Globus pallidus (tissue), 1 donor: ENCODE measurements around the gene AAMDC.

Source experiments
- DNase-seq: peaks from one replicate; pipeline ENCODE4 v3.0.0-alpha.2; 2015; ENCODE audit warnings: low spot score

AAMDC gene

DNA sequence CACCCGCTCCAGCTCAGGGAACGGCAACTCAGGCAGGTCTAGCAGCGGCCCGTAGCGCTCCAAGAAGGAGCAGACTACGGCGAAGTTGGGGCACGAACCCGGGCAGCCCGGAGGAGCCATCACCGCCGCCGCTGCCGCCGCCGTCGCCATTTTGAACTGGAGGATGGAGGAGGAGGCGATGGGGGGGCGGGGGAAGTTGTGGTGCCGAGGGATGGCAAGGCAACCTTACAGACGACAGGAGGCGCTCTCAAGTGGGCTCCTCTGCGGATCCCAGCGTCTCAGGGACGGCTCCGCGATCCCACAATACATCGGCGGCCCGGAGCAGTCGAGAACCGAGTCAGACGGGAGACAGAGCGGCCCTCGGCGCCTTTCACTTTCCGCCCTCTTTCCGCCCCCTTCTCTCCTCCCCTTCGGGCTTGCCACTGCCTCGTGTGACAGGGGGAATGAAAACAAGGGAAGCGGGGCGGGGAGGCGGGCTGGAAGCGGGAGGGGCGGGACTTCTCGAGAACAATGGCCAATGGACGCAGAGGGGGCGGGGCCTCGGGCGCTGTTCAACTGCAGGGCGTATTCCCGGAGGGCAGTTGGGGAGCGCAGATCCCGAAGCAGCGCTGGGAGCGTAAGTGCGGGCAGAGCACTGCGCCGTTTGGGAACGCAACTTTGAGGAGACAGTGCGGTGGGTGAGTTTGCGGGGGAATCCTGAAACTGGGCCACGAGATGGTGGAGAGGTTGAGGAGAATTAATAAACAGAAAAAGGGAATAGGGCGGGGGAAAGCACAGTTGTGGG lies at the start of gene AAMDC, which contains the start of gene RSF1:
Gene AAMDC, plus strand, starts transcription at position 580 of the 784 bp plus-strand sequence. CDS start 21,353 bp downstream, outside the sequence.
Gene RSF1, minus strand, starts transcription at position 158 of the 784 bp plus-strand sequence. Its CDS starts 8 bp downstream, at position 150.
- peak; percentile 99 for DNase-seq

DNA sequence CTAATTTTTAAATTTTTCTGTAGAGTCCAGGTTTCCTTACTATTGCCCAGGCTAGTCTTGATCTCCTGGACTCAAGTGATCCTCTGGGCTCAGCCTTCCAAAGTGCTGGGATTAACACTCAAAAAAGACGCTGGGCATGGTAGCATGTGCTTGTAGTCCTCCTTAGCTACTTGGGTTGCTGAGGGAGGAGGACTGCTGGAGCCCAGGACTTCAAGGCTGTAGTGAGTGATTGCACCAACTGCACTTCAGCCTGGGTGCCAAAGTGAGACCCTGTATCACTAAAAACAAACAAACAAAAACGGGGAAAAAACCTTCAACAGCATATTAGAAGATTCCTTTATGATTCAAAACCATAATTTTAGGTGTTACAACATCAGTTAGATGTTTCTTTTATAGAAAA lies 45.0 kb upstream of the AAMDC start:
- DNase-seq: no peak

DNA sequence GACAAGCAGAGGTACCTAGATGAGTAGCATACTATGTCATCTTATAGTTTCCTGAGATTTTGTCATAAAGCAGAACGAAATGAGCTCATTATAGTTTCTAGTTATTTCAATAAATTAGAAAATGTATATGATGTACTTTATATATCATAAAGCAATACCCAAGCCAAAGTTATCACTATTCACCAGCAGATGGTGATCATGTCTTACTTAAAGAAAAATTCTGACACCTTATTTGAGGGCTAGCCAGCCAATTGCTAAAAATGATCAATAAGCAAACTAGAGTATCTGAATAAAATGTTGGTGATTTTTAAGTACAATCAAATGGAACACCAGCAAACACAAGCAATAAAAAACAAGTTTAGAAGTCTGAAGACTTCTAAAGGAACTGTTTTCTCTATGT lies 44.5 kb upstream of the AAMDC start:
- DNase-seq: no peak

DNA sequence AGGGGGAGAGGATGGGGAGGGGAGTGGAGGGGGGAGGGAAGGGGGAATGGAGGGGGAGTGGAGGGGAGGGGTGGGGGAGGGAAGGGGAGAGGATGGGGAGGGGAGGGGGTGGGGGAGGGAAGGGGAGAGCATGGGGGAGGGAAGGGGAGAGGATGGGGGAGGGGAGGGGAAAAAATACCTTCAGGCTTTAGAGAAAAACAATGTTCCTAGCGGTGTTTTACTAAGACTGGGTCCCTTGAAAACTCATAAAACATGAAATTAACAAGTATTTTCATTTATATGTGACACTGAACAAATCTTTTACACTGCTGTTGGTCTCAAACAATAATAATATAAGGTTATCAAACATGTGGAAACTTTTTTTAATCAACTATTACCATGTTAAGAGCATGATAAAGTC lies 42.8 kb upstream of the AAMDC start:
- no peak for DNase-seq

DNA sequence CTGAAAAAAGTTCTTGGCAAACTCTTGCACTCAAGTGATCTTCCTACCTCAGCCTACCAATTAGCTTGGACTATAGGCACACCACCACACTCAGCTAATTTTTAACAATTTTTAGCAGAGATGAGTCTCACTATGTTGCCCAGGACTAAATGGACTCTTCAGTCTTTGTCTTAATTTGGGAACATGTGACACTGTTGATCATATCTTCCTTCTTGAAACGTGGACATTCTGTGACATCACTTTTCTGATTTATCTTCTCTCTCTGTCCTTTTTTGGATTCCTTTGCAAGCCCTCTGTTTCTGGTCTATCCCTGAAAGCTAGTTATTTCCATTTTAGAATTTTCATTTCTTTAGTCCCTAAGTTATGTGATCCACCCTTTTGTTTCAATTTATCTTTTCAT lies 42.4 kb upstream of the AAMDC start:
- no peak for DNase-seq

DNA sequence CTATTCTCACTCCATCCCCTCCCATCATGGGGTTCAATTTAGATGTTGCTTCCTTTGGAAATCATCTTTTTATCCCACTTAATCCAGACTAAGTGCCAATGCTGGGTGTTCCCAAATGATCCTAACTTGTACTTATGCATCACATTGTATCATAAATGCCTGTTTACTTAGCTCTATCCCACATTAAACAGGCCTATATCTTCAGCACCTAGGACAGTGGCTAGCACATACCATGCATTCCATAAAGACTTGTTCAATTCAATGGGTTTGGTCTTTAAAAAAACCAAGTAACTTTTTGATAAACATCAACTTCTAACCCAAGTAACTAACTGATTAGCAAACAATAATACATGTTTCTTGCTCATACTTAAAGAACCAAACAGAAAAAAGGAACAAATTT lies 41.0 kb upstream of the AAMDC start:
- DNase-seq: no peak

DNA sequence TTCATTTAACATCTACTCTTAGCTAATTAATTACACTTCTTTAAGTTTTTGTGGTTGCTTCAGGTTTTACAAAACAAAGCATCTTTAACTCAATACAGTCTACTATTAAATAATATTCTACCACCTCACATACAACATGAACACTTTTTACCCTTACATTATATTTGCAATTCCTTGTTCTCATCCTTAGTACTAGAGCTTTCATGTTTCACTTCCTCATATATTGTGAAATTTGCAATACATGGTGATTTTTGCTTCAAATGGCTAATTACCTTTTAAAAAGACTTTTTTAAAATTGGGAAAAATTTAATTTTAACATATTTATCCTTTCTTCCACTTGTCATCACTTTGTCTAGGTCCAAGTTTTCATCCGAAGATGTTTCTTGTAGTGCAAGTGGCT lies 37.9 kb upstream of the AAMDC start:
- DNase-seq: no peak

DNA sequence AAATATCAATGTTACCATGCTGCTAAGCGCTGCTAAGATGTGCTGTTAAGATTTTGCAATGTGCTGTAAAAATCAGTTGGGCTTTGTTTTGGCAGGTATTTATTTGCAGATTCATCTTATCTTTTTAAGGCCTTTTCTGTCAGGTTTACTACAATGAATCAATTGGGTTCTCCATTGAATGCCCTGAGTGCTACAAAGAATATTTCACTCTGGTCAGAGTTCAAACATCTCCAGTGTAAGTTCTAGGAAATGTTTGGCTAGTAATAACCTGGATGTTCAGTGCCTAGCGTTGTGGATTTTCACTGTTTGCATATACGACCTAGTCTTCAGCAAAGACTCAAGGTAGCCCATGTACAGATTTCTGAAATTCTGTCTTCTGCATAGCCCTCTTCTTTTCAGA lies 36.4 kb upstream of the AAMDC start:
- no peak for DNase-seq

DNA sequence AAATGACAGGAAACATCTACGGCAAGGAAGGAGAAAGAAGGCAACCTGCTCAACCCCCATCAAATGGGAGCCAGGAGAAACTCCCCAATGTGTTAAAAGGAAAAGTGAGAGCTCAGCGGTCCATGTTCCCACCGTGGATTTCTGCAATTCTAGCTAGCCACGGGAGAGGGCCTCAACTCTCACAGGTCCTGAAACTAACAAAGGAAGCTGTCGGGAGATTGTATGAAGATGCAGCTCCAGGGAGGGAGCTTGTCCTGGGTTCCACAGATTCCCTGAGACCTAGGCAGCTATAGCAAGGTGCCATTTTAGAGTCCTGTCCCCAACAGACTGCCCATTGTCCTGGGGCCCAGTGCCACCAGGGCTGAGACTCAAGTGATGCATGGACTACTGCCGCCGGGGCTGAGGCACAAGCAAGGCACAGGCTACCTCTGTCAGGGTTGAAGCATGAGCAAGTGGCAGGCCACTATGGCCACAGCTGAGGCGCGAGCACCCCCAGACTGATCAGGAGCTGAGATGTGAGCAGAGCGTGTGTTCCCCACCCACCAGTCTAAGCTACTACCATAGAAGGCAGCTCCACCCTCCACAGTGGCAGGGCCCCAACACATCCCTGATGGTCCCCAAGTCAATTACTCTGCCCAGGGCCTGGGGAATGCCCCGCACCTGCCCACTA lies 31.7 kb upstream of the AAMDC start:
- DNase-seq: no peak

DNA sequence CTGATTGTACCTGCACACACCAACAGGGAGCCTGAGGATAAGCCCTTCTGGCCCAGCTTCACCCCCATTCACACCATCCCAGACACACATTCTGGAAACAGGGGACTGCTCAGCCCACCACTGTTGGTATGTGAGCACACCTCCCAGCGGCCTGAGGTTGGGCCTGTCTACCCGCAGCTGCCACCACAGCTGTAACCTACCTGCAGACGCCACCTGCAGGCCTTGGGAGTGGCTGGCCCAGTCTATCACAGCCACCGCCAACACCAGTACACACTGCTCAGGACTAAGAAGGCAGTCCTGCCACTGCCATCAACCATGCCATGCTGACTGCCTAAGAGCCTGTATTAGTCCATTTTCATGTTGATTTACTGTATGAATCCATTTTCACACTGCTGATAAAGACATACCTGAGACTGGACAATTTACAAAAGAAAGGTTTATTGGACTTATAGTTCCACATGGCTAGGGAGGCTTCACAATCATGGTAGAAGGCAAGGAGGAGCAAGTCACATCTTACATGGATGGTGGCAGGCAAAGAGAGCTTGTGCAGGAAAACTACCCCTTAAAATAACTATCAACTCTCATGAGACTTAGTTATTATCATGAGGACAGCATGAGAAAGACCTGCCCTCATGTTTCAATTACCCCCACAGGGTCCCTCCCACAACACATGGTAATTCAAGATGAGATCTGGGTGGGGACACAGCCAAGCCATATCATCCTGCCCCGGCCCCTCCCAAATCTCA lies 31.0 kb upstream of the AAMDC start:
- DNase-seq: no peak

DNA sequence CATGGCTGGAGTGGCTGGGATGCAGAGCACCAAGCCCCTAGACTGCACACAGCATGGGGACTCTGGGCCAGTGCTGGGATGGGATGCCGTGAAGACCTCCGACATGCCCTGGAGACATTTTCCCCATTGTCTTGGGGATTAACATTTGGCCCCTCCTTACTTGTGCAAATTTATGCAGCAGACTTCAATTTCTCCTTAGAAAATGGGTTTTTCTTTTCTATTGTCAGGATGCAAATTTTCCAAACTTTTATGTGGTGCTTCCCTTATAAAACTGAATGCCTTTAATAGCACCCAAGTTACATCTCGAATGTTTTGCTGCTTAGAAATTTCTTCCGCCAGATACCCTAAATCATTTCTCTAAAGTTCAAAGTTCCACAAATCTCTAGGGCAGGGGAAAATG lies 29.6 kb upstream of the AAMDC start:
- no peak for DNase-seq

DNA sequence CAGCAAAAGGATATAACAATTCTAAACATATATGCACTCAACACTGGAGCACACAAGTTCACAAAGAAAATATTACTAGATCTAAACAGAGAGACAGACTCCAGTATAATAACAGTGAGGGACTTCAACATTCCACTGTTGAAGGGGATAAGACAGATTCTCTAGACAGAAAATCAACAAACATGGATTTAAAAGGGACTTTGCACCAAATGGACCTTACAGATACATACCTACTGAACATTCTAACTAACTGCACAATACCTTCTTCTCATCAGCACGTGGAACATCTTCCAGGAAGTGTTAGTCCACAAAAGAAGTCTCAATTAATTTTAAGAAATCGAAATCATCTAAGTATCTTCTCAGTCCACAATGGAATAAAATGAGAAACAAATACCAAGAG lies 27.0 kb upstream of the AAMDC start:
- no peak for DNase-seq

DNA sequence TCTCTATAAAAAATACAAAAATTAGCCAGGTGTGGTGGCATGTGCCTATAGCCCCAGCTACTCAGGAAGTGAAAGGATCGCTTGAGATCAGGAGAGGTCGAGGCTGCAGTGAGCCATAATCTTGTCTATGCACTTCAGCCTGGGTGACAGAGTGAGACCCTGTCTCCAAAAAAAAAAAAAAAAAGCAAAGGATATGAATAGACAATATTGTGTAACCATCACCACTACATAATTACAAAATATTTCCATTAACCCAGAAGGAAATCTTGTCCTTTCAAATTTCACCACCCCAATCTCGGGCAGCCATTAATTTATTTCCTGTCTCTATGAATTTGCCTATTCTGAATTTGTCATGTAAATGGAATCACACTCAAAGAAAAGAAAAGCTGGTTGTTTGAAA lies 21.6 kb upstream of the AAMDC start:
- no peak for DNase-seq

DNA sequence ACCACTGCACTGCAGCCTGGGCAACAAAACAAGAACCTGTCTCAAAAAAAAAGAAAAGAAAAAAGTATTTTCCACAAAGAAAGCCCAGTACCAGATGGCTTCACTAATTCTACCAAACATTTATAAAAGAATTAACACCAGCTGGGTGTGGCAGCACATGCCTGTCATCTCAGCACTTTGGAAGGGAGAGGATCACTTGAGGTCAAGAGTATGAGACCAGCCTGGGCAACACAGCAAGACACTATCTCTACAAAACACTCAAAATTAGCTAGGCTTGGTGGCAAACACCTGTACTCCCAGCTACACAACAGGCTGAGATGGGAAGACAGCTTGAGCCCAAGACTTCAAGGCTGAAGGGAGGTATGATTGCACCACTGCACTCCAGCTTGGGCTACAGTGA lies 20.5 kb upstream of the AAMDC start:
- no peak for DNase-seq

DNA sequence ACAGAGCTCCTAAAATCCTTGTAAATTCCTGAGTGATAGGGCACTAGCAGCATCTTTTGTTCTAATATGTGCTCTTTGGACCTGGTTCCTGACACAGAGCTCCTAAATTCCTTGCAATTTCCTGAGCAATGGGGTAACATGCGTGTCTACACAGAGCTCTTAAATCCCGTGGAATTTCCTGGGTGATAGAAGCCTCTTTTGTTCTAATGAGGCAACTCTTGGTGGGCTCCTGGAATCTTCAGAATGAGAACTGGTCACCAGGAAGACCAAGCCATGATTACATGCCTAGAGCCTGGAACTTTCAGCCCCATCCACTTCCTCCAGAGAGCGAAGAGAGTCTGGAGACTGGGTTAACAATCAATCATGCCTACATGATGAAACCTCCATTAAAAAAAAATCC lies 19.5 kb upstream of the AAMDC start:
- DNase-seq: no peak

DNA sequence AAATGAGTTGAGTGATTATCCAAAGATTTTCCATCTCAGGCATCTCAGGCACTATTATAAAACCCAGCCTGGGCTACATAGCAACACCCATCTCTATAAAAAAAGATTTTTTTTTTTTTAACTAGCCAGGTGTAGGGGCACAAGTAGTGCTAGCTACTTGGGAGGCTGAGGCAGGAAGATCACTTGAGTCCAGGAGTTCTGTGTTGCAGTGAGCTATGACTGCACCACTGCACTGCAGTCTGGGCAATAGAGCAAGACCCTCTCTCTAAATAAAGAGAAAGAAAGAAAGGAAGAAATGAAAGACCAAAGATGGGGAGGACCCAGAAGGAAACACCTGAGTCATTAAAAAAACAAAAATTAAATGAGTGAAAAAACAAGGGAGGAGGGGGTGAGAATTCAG lies 14.5 kb upstream of the AAMDC start:
- no peak for DNase-seq

DNA sequence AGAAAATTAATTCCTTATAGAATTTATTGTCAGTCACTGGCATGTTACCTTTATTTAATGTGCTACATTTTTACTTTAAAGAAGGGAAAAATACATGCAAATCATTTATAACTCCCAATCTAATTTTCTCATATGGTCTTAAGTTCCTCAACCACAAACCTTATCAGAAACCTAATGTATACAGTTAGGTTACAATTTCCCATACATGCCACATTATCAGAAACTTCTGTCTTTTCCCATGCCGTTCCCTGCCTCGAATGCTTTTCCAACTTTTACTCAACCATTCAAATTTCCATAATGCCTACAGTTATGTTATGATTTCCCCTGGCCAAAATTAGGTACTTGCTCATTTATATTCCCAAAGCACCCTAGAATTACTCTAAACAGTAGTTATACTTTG lies 14.0 kb upstream of the AAMDC start:
- DNase-seq: no peak

DNA sequence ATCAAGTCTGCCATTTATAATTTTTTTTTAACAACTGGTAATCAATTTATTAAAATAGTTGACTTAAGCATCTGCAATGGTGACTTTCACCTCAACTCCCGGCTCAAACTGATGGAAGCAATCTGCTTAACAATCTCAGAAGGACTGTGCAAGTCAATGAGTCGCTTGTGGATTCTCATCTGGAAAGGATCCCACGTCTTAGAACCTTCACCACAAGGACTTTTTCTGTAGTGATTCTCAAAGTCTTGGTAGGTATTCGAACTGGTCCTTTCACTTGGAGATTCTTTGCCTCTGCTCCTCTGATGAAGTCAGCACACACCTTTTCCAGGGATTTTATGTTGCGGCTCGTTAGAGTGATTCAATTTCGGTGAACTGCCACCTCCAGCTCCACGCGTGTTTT lies 7.7 kb upstream of the AAMDC start:
- no peak for DNase-seq

DNA sequence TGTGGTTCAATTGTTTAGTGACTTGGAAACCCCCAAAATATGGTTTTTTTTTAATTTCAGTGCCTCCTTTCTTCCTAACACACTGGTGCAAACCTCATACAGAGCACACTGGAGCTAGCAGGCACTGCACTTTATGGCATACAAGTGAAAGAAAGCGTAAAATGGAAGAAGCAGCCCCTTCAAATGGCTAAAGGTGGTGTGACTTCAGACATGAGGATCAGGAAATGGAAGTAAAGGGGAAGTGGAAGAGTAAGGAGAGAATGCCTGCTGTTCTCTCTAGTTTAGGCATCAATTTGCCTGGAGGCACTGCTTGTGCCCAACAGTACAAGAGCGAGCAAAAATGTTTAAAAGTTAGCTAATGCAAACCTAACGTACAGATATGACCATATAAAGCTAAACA lies 6.1 kb upstream of the AAMDC start:
- no peak for DNase-seq

DNA sequence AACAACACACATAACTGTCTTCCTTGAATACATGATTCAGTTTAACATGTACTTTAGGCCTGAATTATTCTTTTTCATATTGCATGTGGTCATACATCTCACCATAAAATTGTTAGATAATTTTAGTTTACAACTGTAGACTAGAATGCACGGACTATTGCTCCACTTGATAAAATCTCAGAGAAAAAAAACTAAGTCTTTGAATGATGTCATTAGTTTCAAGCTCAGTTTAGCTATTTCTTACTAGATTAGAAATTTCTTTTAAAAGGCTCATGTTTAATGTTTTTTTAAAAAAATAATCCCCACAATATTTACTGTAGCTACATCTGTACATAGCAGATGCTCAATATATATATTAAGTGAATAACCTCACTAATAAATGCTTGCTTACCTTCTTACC lies 5.5 kb upstream of the AAMDC start:
- DNase-seq: no peak

DNA sequence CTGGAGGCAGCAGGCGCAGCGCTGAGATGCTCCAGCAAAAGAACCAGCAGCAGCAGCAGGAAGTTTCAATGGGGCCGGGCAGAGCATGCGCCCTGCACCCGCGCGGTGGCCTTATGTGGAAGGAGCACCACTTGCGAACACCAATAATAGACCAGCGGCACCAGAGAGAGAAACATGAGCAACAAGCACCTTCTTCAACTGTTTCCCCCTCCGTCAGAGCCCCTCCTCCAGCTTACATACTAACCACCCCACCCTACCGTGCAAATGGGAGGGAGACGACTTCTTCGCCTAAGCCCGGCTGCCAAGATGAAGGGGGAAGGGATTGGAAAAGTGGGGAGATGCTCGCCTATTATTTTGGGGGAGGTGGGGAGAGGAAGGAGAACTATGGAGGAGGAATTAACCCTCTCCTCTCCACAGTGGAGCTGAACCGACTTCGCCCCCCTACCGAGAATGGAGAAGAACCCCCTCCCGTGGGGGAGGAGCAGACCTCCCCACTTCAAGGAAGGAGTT lies 1.5 kb upstream of the AAMDC start:
- peak; percentile 90 for DNase-seq

DNA sequence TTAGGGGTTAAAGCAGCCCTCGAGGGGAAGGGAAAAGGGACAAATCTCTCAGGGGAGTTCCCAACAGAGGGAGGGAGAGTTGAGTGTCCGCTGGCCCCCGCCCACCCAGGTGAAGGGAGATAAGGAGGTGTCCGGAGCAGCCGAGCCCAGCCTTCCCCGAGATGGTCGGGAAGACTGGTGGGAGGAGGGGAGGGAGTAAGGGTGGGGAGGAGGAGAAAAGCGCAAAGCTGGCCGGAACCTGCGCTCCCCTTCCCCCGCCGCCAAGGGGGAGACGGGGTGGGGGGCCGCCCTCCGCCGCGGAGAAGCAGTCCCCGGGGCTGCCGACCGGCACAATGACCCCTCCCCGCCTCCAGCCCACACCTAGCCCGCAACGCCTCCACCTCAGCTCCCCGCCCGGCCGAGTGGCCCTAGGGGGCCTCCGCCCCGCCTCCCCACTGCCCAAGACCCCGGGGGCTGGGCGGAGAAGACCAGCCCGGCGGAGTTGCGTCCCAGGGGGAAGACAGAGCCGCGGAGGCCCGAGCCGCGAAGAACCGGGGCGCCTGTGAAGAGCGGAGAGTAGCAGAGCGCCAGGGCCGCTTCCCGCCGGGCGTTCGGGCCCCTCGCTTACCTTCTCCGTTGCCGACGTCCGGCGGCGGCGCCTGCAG lies 901 bp upstream of the AAMDC start:
- peak; percentile 43 for DNase-seq
